Measurements from ENCODE around the gene CALN1.

GRCh38 chr7:71782051-71782450, 630.1 kb downstream of the CALN1 start:
- no peak for TF ChIP-seq CTCF (IDR thresholded peaks at IDR 0.05)
- TF ChIP-seq POLR2AphosphoS5 (IDR thresholded peaks at IDR 0.05) = no peak
